Measurements from ENCODE around the gene KATNAL2.
"Not testable (repeated sequence)": the region's sequence is repeated elsewhere in the genome, so short reads cannot be mapped to it uniquely, and the experiment has no call there.

DNA sequence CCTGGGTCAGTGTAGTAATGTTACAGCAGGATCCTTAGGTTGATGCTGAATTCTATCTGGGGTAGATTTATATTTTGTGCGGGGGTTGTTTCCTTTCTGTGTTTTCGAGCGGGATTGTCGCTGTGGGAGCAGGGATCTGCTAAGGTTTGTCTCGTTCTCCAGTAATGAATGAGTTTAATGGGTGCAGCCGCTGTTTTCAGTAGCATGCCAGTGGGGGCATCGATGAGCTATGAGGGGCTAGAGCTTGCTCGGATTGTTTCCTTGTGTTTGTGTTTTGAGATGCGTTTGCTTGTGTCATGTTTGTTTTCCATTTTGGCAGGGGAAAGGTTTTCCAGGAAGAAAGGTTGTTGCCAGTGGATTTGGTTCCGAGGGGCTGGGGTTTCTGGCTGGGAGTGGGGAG lies 48.9 kb downstream of the KATNAL2 start:
- TF ChIP-seq, protein P1, sequence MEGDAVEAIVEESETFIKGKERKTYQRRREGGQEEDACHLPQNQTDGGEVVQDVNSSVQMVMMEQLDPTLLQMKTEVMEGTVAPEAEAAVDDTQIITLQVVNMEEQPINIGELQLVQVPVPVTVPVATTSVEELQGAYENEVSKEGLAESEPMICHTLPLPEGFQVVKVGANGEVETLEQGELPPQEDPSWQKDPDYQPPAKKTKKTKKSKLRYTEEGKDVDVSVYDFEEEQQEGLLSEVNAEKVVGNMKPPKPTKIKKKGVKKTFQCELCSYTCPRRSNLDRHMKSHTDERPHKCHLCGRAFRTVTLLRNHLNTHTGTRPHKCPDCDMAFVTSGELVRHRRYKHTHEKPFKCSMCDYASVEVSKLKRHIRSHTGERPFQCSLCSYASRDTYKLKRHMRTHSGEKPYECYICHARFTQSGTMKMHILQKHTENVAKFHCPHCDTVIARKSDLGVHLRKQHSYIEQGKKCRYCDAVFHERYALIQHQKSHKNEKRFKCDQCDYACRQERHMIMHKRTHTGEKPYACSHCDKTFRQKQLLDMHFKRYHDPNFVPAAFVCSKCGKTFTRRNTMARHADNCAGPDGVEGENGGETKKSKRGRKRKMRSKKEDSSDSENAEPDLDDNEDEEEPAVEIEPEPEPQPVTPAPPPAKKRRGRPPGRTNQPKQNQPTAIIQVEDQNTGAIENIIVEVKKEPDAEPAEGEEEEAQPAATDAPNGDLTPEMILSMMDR (IDR thresholded peaks at IDR 0.05): not testable (repeated sequence)
- not testable (repeated sequence) for TF ChIP-seq POLR2AphosphoS5 (IDR thresholded peaks at IDR 0.05; ENCODE audit: insufficient read depth in 1 of 2, low read depth in 1 of 2)
